Activated naive CD4-positive, alpha-beta T cell treated with anti-CD3 and anti-CD28 coated beads for 36 hours (primary cell): ENCODE data around the gene SYTL2. TPM values are rescaled to one million over a fixed set of nuclear protein-coding genes. Genes with fewer than 3 reads are reported as not detected.
A peak's percentile ranks its signal among the peaks of the same experiment; 100 is the strongest.

Experiments used
- CTCF ChIA-PET: fragments of 350-600 bp; sonication (Branson Sonifier 250); formaldehyde crosslinking; loops from one replicate; lab custom pipeline; 2021; ENCODE audit warnings: antibody characterized with exemption; lab: Charles Lee
- DNase-seq: peaks from one replicate; pipeline ENCODE4 v3.0.0-alpha.2; 2020
- H3K27ac Mint-ChIP-seq: one replicate; pipeline ENCODE4 v1.8.0; 2021; ENCODE audit warnings: mild to moderate bottlenecking, mixed read lengths
- H3K27me3 Mint-ChIP-seq: one replicate; pipeline ENCODE4 v1.8.0; 2021; ENCODE audit warnings: low read depth, mixed read lengths
- H3K36me3 Mint-ChIP-seq: one replicate; pipeline ENCODE4 v1.8.0; 2021; ENCODE audit warnings: low read depth, mixed read lengths
- H3K4me1 Mint-ChIP-seq: one replicate; pipeline ENCODE4 v1.8.0; 2021; ENCODE audit warnings: low read depth, mixed read lengths
- H3K4me3 Mint-ChIP-seq: one replicate; pipeline ENCODE4 v1.8.0; 2021; ENCODE audit warnings: mild to moderate bottlenecking, moderate library complexity, mixed read lengths
- H3K9me3 Mint-ChIP-seq: one replicate; pipeline ENCODE4 v1.8.0; 2021; ENCODE audit warnings: mixed read lengths
- intact Hi-C: fragments of 100-400 bp; cut with micrococcal nuclease; formaldehyde crosslinking; loops from one replicate; pipeline ENCODE4 v1.15.1; 2023
- total RNA-seq, 2 experiments: library from RNA; stranded (reverse); gene quantifications; one replicate each; pipeline ENCODE4 v1.2.3, GENCODE V29; 2021

SYTL2 gene
- total RNA-seq, 2 experiments from 2014 or later, result 13.8 to 13.9 TPM

- no peaks in the 10 kb centered on the region for H3K36me3 Mint-ChIP-seq
Measured at GRCh38 chr11:85742873-85743275, 68.1 kb downstream of the SYTL2 start.

GRCh38 chr11:85742348-85742747 is 68.6 kb downstream of the SYTL2 start:
- intact Hi-C loops, result no loop called here

More at GRCh38 chr11:85742873-85743275, 68.1 kb downstream of the SYTL2 start:
- no peaks in the 10 kb centered on the region for H3K9me3 Mint-ChIP-seq
- DNase-seq, result no peak
- H3K27me3 Mint-ChIP-seq, result no peaks in the 10 kb centered on the region
- intact Hi-C loops, result loop anchor here (1.0 kb wide), 1 partner anchor 8 kb away; no protein-coding TSS in a partner anchor
- CTCF ChIA-PET, result interaction anchor here (0.6 kb wide), 1 partner anchor 66 kb away, joined by 6 read pairs; no protein-coding TSS in a partner anchor
- H3K27ac Mint-ChIP-seq, result peak overlapping the region; percentile 70
- no peak overlapping the region for H3K4me3 Mint-ChIP-seq
- H3K4me1 Mint-ChIP-seq, result peaks cover 55% of the 10 kb centered on the region

GRCh38 chr11:85740481-85741400 is 70.2 kb downstream of the SYTL2 start:
- no peak overlapping the region for H3K4me3 Mint-ChIP-seq
- H3K9me3 Mint-ChIP-seq, result no peaks in the 10 kb centered on the region
- H3K36me3 Mint-ChIP-seq, result no peaks in the 10 kb centered on the region
- peaks cover 50% of the 10 kb centered on the region for H3K4me1 Mint-ChIP-seq
- CTCF ChIA-PET, result interaction anchor here (0.5 kb wide), 1 partner anchor 1357 kb away, joined by 4 read pairs; no protein-coding TSS in a partner anchor
- intact Hi-C loops, result no loop called here
- no peak for DNase-seq
- no peaks in the 10 kb centered on the region for H3K27me3 Mint-ChIP-seq
- H3K27ac Mint-ChIP-seq, result no peak overlapping the region

More at GRCh38 chr11:85742348-85742747, 68.6 kb downstream of the SYTL2 start:
- Mint-ChIP-seq H3K27ac (no peak overlapping the region), H3K36me3 (no peaks in the 10 kb centered on the region), H3K4me3 (no peak overlapping the region), H3K4me1 (peaks cover 57% of the 10 kb centered on the region), H3K27me3 (no peaks in the 10 kb centered on the region), H3K9me3 (no peaks in the 10 kb centered on the region)
- DNase-seq, result no peak
- CTCF ChIA-PET, result no interaction called here

GRCh38 chr11:85737738-85738137 is 73.2 kb downstream of the SYTL2 start:
- Mint-ChIP-seq H3K4me3 (no peak overlapping the region), H3K27ac (no peak overlapping the region), H3K4me1 (peaks cover 31% of the 10 kb centered on the region), H3K36me3 (no peaks in the 10 kb centered on the region), H3K9me3 (no peaks in the 10 kb centered on the region), H3K27me3 (no peaks in the 10 kb centered on the region)
- intact Hi-C loops, result no loop called here
- CTCF ChIA-PET, result interaction anchor here (0.8 to 1.5 kb wide), 4 partner anchors 10 to 117 kb away, joined by 3 to 4 read pairs (median 4); partner anchors contain the start of gene CCDC83
- no peak for DNase-seq

- Mint-ChIP-seq H3K4me1 (peaks cover 20% of the 10 kb centered on the region), H3K27me3 (no peaks in the 10 kb centered on the region), H3K4me3 (no peak overlapping the region), H3K27ac (no peak overlapping the region), H3K9me3 (no peaks in the 10 kb centered on the region), H3K36me3 (peaks cover 4% of the 10 kb centered on the region)
- intact Hi-C loops, result no loop called here
- no peak for DNase-seq
- CTCF ChIA-PET, result interaction anchor here (0.7 kb wide), 1 partner anchor 17 kb away, joined by 6 read pairs; no protein-coding TSS in a partner anchor
Measured at GRCh38 chr11:85735876-85736460, 75.0 kb downstream of the SYTL2 start.

GRCh38 chr11:85732965-85733364 is 78.0 kb downstream of the SYTL2 start:
- H3K36me3 Mint-ChIP-seq, result peaks cover 8% of the 10 kb centered on the region
- no peaks in the 10 kb centered on the region for H3K27me3 Mint-ChIP-seq
- CTCF ChIA-PET, result no interaction called here
- intact Hi-C loops, result no loop called here
- peaks cover 7% of the 10 kb centered on the region for H3K4me1 Mint-ChIP-seq
- DNase-seq, result no peak
- H3K27ac Mint-ChIP-seq, result no peak overlapping the region
- H3K4me3 Mint-ChIP-seq, result no peak overlapping the region
- H3K9me3 Mint-ChIP-seq, result no peaks in the 10 kb centered on the region

- Mint-ChIP-seq H3K4me1 (no peaks in the 10 kb centered on the region), H3K27me3 (no peaks in the 10 kb centered on the region), H3K4me3 (no peak overlapping the region), H3K27ac (no peak overlapping the region), H3K9me3 (no peaks in the 10 kb centered on the region), H3K36me3 (peaks cover 15% of the 10 kb centered on the region)
- intact Hi-C loops, result no loop called here
- no peak for DNase-seq
- CTCF ChIA-PET, result no interaction called here
Measured at GRCh38 chr11:85726381-85726780, 84.6 kb downstream of the SYTL2 start.

GRCh38 chr11:85725510-85726258 is 85.3 kb downstream of the SYTL2 start:
- Mint-ChIP-seq H3K27ac (no peak overlapping the region), H3K4me1 (no peaks in the 10 kb centered on the region), H3K27me3 (no peaks in the 10 kb centered on the region), H3K36me3 (peaks cover 13% of the 10 kb centered on the region), H3K9me3 (no peaks in the 10 kb centered on the region), H3K4me3 (no peak overlapping the region)
- CTCF ChIA-PET, result interaction anchor here (0.6 kb wide), 1 partner anchor 283 kb away, joined by 3 read pairs; no protein-coding TSS in a partner anchor
- DNase-seq, result no peak
- intact Hi-C loops, result no loop called here

GRCh38 chr11:85724748-85725465 is 86.0 kb downstream of the SYTL2 start:
- DNase-seq, result no peak
- Mint-ChIP-seq H3K27ac (no peak overlapping the region), H3K9me3 (no peaks in the 10 kb centered on the region), H3K4me1 (no peaks in the 10 kb centered on the region), H3K36me3 (peaks cover 13% of the 10 kb centered on the region), H3K4me3 (no peak overlapping the region), H3K27me3 (no peaks in the 10 kb centered on the region)
- CTCF ChIA-PET, result interaction anchor here (0.6 kb wide), 1 partner anchor 282 kb away, joined by 3 read pairs; no protein-coding TSS in a partner anchor
- intact Hi-C loops, result no loop called here

- H3K27me3 Mint-ChIP-seq, result no peaks in the 10 kb centered on the region
- intact Hi-C loops, result no loop called here
- CTCF ChIA-PET, result no interaction called here
- no peaks in the 10 kb centered on the region for H3K9me3 Mint-ChIP-seq
- H3K27ac Mint-ChIP-seq, result no peak overlapping the region
- no peak for DNase-seq
- H3K36me3 Mint-ChIP-seq, result peaks cover 9% of the 10 kb centered on the region
- H3K4me3 Mint-ChIP-seq, result no peak overlapping the region
- H3K4me1 Mint-ChIP-seq, result no peaks in the 10 kb centered on the region
Measured at GRCh38 chr11:85723088-85723487, 87.9 kb downstream of the SYTL2 start.

GRCh38 chr11:85721191-85721590 is 89.8 kb downstream of the SYTL2 start:
- no peak overlapping the region for H3K27ac Mint-ChIP-seq
- H3K36me3 Mint-ChIP-seq, result no peaks in the 10 kb centered on the region
- CTCF ChIA-PET, result no interaction called here
- H3K27me3 Mint-ChIP-seq, result no peaks in the 10 kb centered on the region
- H3K4me3 Mint-ChIP-seq, result no peak overlapping the region
- intact Hi-C loops, result no loop called here
- H3K4me1 Mint-ChIP-seq, result peaks cover 8% of the 10 kb centered on the region
- DNase-seq, result no peak
- no peaks in the 10 kb centered on the region for H3K9me3 Mint-ChIP-seq
